Endothelial cell of umbilical vein (primary cell): ENCODE data around the gene TRPM1. TPM values are rescaled to one million over a fixed set of nuclear protein-coding genes. Genes with fewer than 3 reads are reported as not detected.

Experiments used
- BruUV-seq: library from RNA; stranded (reverse); fragments of 400-500 nt; replicated peaks from 2 replicates; lab custom pipeline; 2021; lab: Mats Ljungman, UMichigan
- CTCF ChIA-PET: fragments of 300-600, 350-600 bp; sonication (Branson Sonifier 250); formaldehyde crosslinking; loops from one replicate; lab custom pipeline; 2021; ENCODE audit warnings: antibody characterized with exemption, inconsistent platforms; lab: Charles Lee
- POLR2A ChIA-PET: fragments of 300-600, 350-600 bp; sonication (Branson Sonifier 250); formaldehyde crosslinking; loops from one replicate; lab custom pipeline; 2021; ENCODE audit warnings: antibody characterized with exemption, inconsistent platforms; lab: Charles Lee
- DNase-seq: peaks from one replicate; pipeline ENCODE4 v3.0.0-alpha.2; 2011; ENCODE audit warnings: low read depth, low spot score
- FAIRE-seq: peaks from 2 replicates; lab custom pipeline; 2011; peaks lifted over from hg19 to GRCh38; lab: Jason Lieb, UNC
- H2AFZ ChIP-seq: 2 replicates; pipeline ENCODE4 v1.6.0; 2012; ENCODE audit warnings: low read depth, low read length, control low read depth, inconsistent platforms
- H3K27ac ChIP-seq: 2 replicates; pipeline ENCODE4 v1.5.1; 2011; ENCODE audit warnings: low read depth, mild to moderate bottlenecking, control low read depth, low read length, moderate library complexity; ENCODE audit not compliant: insufficient read depth
- H3K27me3 ChIP-seq, 2 experiments: 2 replicates each; pipeline versions ENCODE4 v1.6.0 to v1.6.1; 2011; ENCODE audit warnings: low read length in 2 of 2, mixed read lengths in 1 of 2; ENCODE audit not compliant: control insufficient read depth in 2 of 2, insufficient read depth in 2 of 2
- H3K36me3 ChIP-seq, 2 experiments: 2 replicates in 1 of 2; 3 replicates in 1 of 2; pipeline ENCODE4 v1.5.1; 2011; ENCODE audit warnings: low read length in 2 of 2, mild to moderate bottlenecking in 1 of 2, moderate library complexity in 1 of 2; ENCODE audit not compliant: control insufficient read depth in 2 of 2, insufficient read depth in 2 of 2; ENCODE audit errors: extremely low read depth in 1 of 2
- H3K4me1 ChIP-seq: 3 replicates; pipeline ENCODE4 v1.5.1; 2011; ENCODE audit warnings: mild to moderate bottlenecking, low read length; ENCODE audit not compliant: control insufficient read depth, insufficient read depth; ENCODE audit errors: extremely low read depth
- H3K4me2 ChIP-seq: 2 replicates; pipeline ENCODE4 v1.6.1; 2011; ENCODE audit warnings: low read length, control low read depth, mixed read lengths; ENCODE audit not compliant: insufficient read depth
- H3K4me3 ChIP-seq, 3 experiments: fragments of 200-600 bp in 1 of 3; sonication (generic), shearing (Covaris generic) in 1 of 3; replicated peaks in 1 of 3; 2 replicates each; pipeline ENCODE4 v1.5.1; 2011 to 2016; ENCODE audit warnings: control low read depth in 3 of 3, low read length in 3 of 3, mild to moderate bottlenecking in 2 of 3, inconsistent platforms in 1 of 3, low read depth in 1 of 3, moderate library complexity in 1 of 3; ENCODE audit not compliant: insufficient read depth in 1 of 3
- H3K79me2 ChIP-seq: 2 replicates; pipeline ENCODE4 v1.6.0; 2012; ENCODE audit warnings: low read length, inconsistent platforms; ENCODE audit not compliant: control insufficient read depth, insufficient read depth
- H3K9ac ChIP-seq: replicated peaks from 2 replicates; pipeline ENCODE3; 2011; ENCODE audit warnings: low read length, control low read depth; ENCODE audit not compliant: insufficient read depth; ENCODE audit errors: extremely low read depth
- H3K9me1 ChIP-seq: replicated peaks from 3 replicates; pipeline ENCODE4 v1.6.0; 2011; ENCODE audit warnings: mild to moderate bottlenecking, low read length; ENCODE audit not compliant: control insufficient read depth, insufficient read depth; ENCODE audit errors: extremely low read depth
- H3K9me3 ChIP-seq: replicated peaks from 2 replicates; pipeline ENCODE4 v1.5.1; 2012; ENCODE audit warnings: low read length, inconsistent platforms; ENCODE audit not compliant: control insufficient read depth, insufficient read depth
- H4K20me1 ChIP-seq: replicated peaks from 2 replicates; pipeline ENCODE3; 2011; ENCODE audit warnings: mild to moderate bottlenecking, low read length; ENCODE audit not compliant: control insufficient read depth, insufficient read depth; ENCODE audit errors: extremely low read depth
- CTCF ChIP-seq, 2 donors: IDR thresholded peaks; 1 replicate in 1 of 2; 2 replicates in 1 of 2; pipeline ENCODE4 v1.5.1; 2011; ENCODE audit warnings: low read length in 2 of 2, mild to moderate bottlenecking in 2 of 2, moderate library complexity in 2 of 2, control low read depth in 1 of 2, inconsistent platforms in 1 of 2, low read depth in 1 of 2; ENCODE audit not compliant: insufficient read depth in 1 of 2; ENCODE audit errors: extremely low read depth in 1 of 2
- EZH2 ChIP-seq: IDR thresholded peaks from 2 replicates; pipeline ENCODE4 v1.6.1; 2012; ENCODE audit warnings: borderline replicate concordance, low read depth, mild to moderate bottlenecking, moderate library complexity, low read length, inconsistent platforms; ENCODE audit not compliant: severe bottlenecking
- FOS ChIP-seq: IDR thresholded peaks from 2 replicates; pipeline ENCODE4 v1.6.1; 2011; ENCODE audit warnings: mild to moderate bottlenecking, low read length, moderate library complexity, borderline replicate concordance; ENCODE audit not compliant: insufficient read depth
- GATA2 ChIP-seq: IDR thresholded peaks from 2 replicates; pipeline ENCODE4 v1.7.0; 2011; ENCODE audit warnings: low read depth, mild to moderate bottlenecking, moderate library complexity, mixed read lengths, low read length; ENCODE audit not compliant: insufficient read length, insufficient read depth
- JUN ChIP-seq: IDR thresholded peaks from 2 replicates; pipeline ENCODE4 v1.6.1; 2011; ENCODE audit warnings: borderline replicate concordance, low read depth; ENCODE audit not compliant: insufficient read length, insufficient read depth
- MAX ChIP-seq: IDR thresholded peaks from 2 replicates; pipeline ENCODE4 v1.6.1; 2011; ENCODE audit not compliant: insufficient read depth, insufficient read length
- MYC ChIP-seq: IDR thresholded peaks from one replicate; pipeline ENCODE4 v1.6.1; 2011; ENCODE audit warnings: mild to moderate bottlenecking, low read depth, low read length
- POLR2A ChIP-seq: IDR thresholded peaks from 2 replicates; pipeline ENCODE4 v1.6.1; 2012; ENCODE audit warnings: low read depth, mild to moderate bottlenecking, control low read depth, low read length
- POLR2AphosphoS5 ChIP-seq: IDR thresholded peaks from 2 replicates; pipeline ENCODE4 v1.6.1; 2012; ENCODE audit warnings: low read depth, mild to moderate bottlenecking, control low read depth, low read length, moderate library complexity; ENCODE audit not compliant: insufficient read depth
- dilution Hi-C: fragments of 300-500 bp; cut with MboI; formaldehyde crosslinking; loops from one replicate; pipeline ENCODE4 v1.15.0; 2019; ENCODE audit warnings: low sequenced_read_pairs; ENCODE audit not compliant: extremely low pct_ligation_motif_present
- intact Hi-C: fragments of 100-400 bp; cut with micrococcal nuclease; formaldehyde crosslinking; loops from one replicate; pipeline ENCODE4 v1.10.0; 2022
- polyA plus RNA-seq, 4 experiments: library from polyadenylated mRNA; depleted of rRNA in 3 of 4; stranded (reverse) in 3 of 4; unstranded in 1 of 4; fragments of >200 nt; gene quantifications; 2 replicates each; pipeline versions ENCODE4 v1.2.1 to v1.2.3, GENCODE V29; 2011 to 2012; ENCODE audit warnings: missing spikeins in 1 of 4
- total RNA-seq: library from RNA; stranded (reverse); gene quantifications from 2 replicates; pipeline ENCODE4 v1.2.3, GENCODE V29; 2021

The TRPM1 gene
- total and polyA plus RNA-seq, 2 donors (not counting 3 experiments of a cell fraction or from before 2014, with no cell fraction given): 0.19 TPM; not detected in 1

GRCh38 chr15:30978328-30978727, 123.2 kb downstream of the TRPM1 start:
- POLR2A ChIA-PET: interaction anchor here (1.6 to 2.0 kb wide), 2 partner anchors 10 to 13 kb away, joined by 4 to 6 read pairs; partner anchors contain the start of gene MTMR10
- H3K4me3 ChIP-seq: no peak overlapping the region
- peaks cover 7% of the 10 kb centered on the region for H3K4me1 ChIP-seq
- H3K79me2 ChIP-seq: peaks cover 71% of the 10 kb centered on the region
- no TSS peak for BruUV-seq
- peaks cover 20 to 33% of the 10 kb centered on the region in 2 experiments for H3K36me3 ChIP-seq
- dilution Hi-C loops (no loop called here), intact Hi-C loops (no loop called here)
- H3K9me3 ChIP-seq: no peaks in the 10 kb centered on the region
- H3K4me2 ChIP-seq: no peak overlapping the region
- H2AFZ ChIP-seq: no peak overlapping the region
- H3K27ac ChIP-seq: no peak overlapping the region
- no peaks in the 10 kb centered on the region for H3K27me3 ChIP-seq
- no peaks in the 10 kb centered on the region for H3K9me1 ChIP-seq
- H4K20me1 ChIP-seq: peaks cover 3% of the 10 kb centered on the region
- CTCF ChIA-PET: interaction anchor here (1.3 to 6.3 kb wide), 3 partner anchors 10 to 150 kb away, joined by 5 to 90 read pairs (median 14); partner anchors contain the start of gene MTMR10
- TF ChIP-seq GATA2 (no peak), EZH2 (no peak), FOS (no peak), MAX (no peak)
- DNase-seq (no peak), FAIRE-seq (no peak)
- no peak overlapping the region for H3K9ac ChIP-seq

GRCh38 chr15:30974112-30974511, 127.4 kb downstream of the TRPM1 start:
- H3K79me2 ChIP-seq: peaks cover 61% of the 10 kb centered on the region
- H2AFZ ChIP-seq: no peak overlapping the region
- no peaks in the 10 kb centered on the region for H3K9me3 ChIP-seq
- no TSS peak for BruUV-seq
- intact Hi-C loops: no loop called here
- no peak for FAIRE-seq
- no peak overlapping the region for H3K4me2 ChIP-seq
- no peaks in the 10 kb centered on the region for H3K4me1 ChIP-seq
- no peak for DNase-seq
- TF ChIP-seq GATA2 (no peak), MAX (no peak), POLR2AphosphoS5 (no peak), FOS (no peak), MYC (no peak), EZH2 (no peak), CTCF (IDR thresholded peaks at IDR 0.05; ENCODE audit: extremely low read depth in 1 of 2, insufficient read depth in 1 of 2, low read depth in 1 of 2, low read length in 2 of 2) (no peak), POLR2A (no peak), JUN (no peak)
- ChIA-PET CTCF (interaction anchor here (0.7 to 6.3 kb wide), 4 partner anchors 10 to 154 kb away, joined by 3 to 90 read pairs (median 4); no protein-coding TSS in a partner anchor), POLR2A (interaction anchor here (0.6 kb wide), 1 partner anchor 10 kb away, joined by 3 read pairs; no protein-coding TSS in a partner anchor)
- no peaks in the 10 kb centered on the region for H3K27me3 ChIP-seq
- no peak overlapping the region for H3K9ac ChIP-seq
- no peak overlapping the region for H3K27ac ChIP-seq
- H3K9me1 ChIP-seq: no peaks in the 10 kb centered on the region
- peaks cover 18 to 49% of the 10 kb centered on the region in 2 experiments for H3K36me3 ChIP-seq
- H4K20me1 ChIP-seq: peaks cover 4% of the 10 kb centered on the region
- dilution Hi-C loops: no loop called here
- no peak overlapping the region for H3K4me3 ChIP-seq
